Femur (tissue), 1 donor: ENCODE measurements around the gene NECTIN1.

Experiments
- DNase-seq: peaks from one replicate; pipeline ENCODE4 v3.0.0-alpha.2; 2017

NECTIN1 gene

GRCh38 chr11:119728651-119729580 is at the start of gene NECTIN1:
NECTIN1 (minus strand) TSS chr11:119729200; CDS start chr11:119728553, 647 bp downstream.
- DNase-seq, result peak; percentile 94

- no peak for DNase-seq
These were observed 49.6 kb upstream of the NECTIN1 start for GRCh38 chr11:119778391-119779194.

- DNase-seq, result no peak
These were observed 48.9 kb upstream of the NECTIN1 start for GRCh38 chr11:119777940-119778339.

GRCh38 chr11:119776651-119777050 is 47.7 kb upstream of the NECTIN1 start:
- DNase-seq, result no peak

GRCh38 chr11:119776031-119776636 is 47.1 kb upstream of the NECTIN1 start:
- DNase-seq, result no peak

- peak; percentile 41 for DNase-seq
These were observed 45.3 kb upstream of the NECTIN1 start for GRCh38 chr11:119774172-119774763.

GRCh38 chr11:119772641-119773415 is 43.8 kb upstream of the NECTIN1 start:
- DNase-seq, result no peak

GRCh38 chr11:119772076-119772475 is 43.1 kb upstream of the NECTIN1 start:
- no peak for DNase-seq

GRCh38 chr11:119771172-119771770 is 42.3 kb upstream of the NECTIN1 start:
- DNase-seq, result no peak

- DNase-seq, result no peak
These were observed 36.6 kb upstream of the NECTIN1 start for GRCh38 chr11:119765628-119766027.

- peak; percentile 71 for DNase-seq
These were observed 35.3 kb upstream of the NECTIN1 start for GRCh38 chr11:119764108-119764868.

GRCh38 chr11:119763071-119763728 is 34.2 kb upstream of the NECTIN1 start:
- no peak for DNase-seq

GRCh38 chr11:119759747-119760412 is 30.9 kb upstream of the NECTIN1 start:
- no peak for DNase-seq

GRCh38 chr11:119759324-119759723 is 30.3 kb upstream of the NECTIN1 start:
- DNase-seq, result peak; percentile 52

- DNase-seq, result no peak
These were observed 29.3 kb upstream of the NECTIN1 start for GRCh38 chr11:119758291-119758690.

GRCh38 chr11:119757378-119757777 is 28.4 kb upstream of the NECTIN1 start:
- no peak for DNase-seq

GRCh38 chr11:119756169-119756865 is 27.3 kb upstream of the NECTIN1 start:
- DNase-seq, result no peak

- no peak for DNase-seq
These were observed 26.5 kb upstream of the NECTIN1 start for GRCh38 chr11:119755356-119756071.
